Activated CD4-positive, alpha-beta memory T cell treated with anti-CD3 and anti-CD28 coated beads, Interleukin-2, amount 10 ng/mL, durations not matched to agents 7 days and 5 days (primary cell): Measurements from ENCODE around the gene PACS1. TPM values are rescaled to one million over a fixed set of nuclear protein-coding genes. Genes with fewer than 3 reads are reported as not detected.
"Not testable (repeated sequence)": the region's sequence is repeated elsewhere in the genome, so short reads cannot be mapped to it uniquely, and the experiment has no call there.

ENCODE experiments used
- CTCF ChIA-PET: fragments of 350-600 bp; sonication (Branson Sonifier 250); formaldehyde crosslinking; loops from one replicate; lab custom pipeline; 2021; ENCODE audit warnings: antibody characterized with exemption, inconsistent platforms; lab: Charles Lee
- POLR2A ChIA-PET: fragments of 350-600 bp; sonication (Branson Sonifier 250); formaldehyde crosslinking; loops from one replicate; lab custom pipeline; 2021; ENCODE audit warnings: antibody characterized with exemption; lab: Charles Lee
- DNase-seq: peaks from one replicate; pipeline ENCODE4 v3.0.0-alpha.2; 2020
- H3K27ac Mint-ChIP-seq: one replicate; pipeline ENCODE4 v1.8.0; 2021; ENCODE audit warnings: mild to moderate bottlenecking, mixed read lengths
- H3K27me3 Mint-ChIP-seq: one replicate; pipeline ENCODE4 v1.8.0; 2021; ENCODE audit warnings: mixed read lengths
- H3K36me3 Mint-ChIP-seq: one replicate; pipeline ENCODE4 v1.8.0; 2021; ENCODE audit warnings: low read depth, mixed read lengths
- H3K4me1 Mint-ChIP-seq: one replicate; pipeline ENCODE4 v1.8.0; 2021; ENCODE audit warnings: mixed read lengths
- H3K4me3 Mint-ChIP-seq: one replicate; pipeline ENCODE4 v1.8.0; 2021; ENCODE audit warnings: mild to moderate bottlenecking, mixed read lengths
- H3K9me3 Mint-ChIP-seq: one replicate; pipeline ENCODE4 v1.8.0; 2021; ENCODE audit warnings: mixed read lengths
- total RNA-seq, 2 experiments: library from RNA; stranded (reverse); gene quantifications; one replicate each; pipeline ENCODE4 v1.2.3, GENCODE V29; 2021

Gene PACS1
- 10 to 100 TPM; 86.4 to 95.0 TPM for total RNA-seq

GRCh38 chr11:66069715-66070603, at the start of gene PACS1:
Gene PACS1, plus strand, starts transcription at chr11:66070272. Its CDS starts 215 bp downstream, at chr11:66070487.
- H3K36me3 Mint-ChIP-seq: peaks cover 67% of the 10 kb centered on the region
- CTCF ChIA-PET: interaction anchor here (0.5 to 7.2 kb wide), 18 partner anchors 11 to 196 kb away, joined by 3 to 60 read pairs (median 6); partner anchors contain the start of gene SF3B2
- peak; percentile 82 for DNase-seq
- H3K27ac Mint-ChIP-seq: peak within 1 kb of the TSS; percentile 93
- peaks cover 63% of the 10 kb centered on the region for H3K4me1 Mint-ChIP-seq
- POLR2A ChIA-PET: interaction anchor here (1.1 to 10.7 kb wide), 8 partner anchors 10 to 67 kb away, joined by 4 to 103 read pairs (median 10); partner anchors contain the start of genes BANF1 and SF3B2
- H3K9me3 Mint-ChIP-seq: no peaks in the 10 kb centered on the region
- H3K27me3 Mint-ChIP-seq: no peaks in the 10 kb centered on the region
- H3K4me3 Mint-ChIP-seq: peak within 1 kb of the TSS; percentile 92

GRCh38 chr11:66020618-66021357, 49.3 kb upstream of the PACS1 start:
- H3K27ac Mint-ChIP-seq: no peak overlapping the region
- H3K4me1 Mint-ChIP-seq: peaks cover 21% of the 10 kb centered on the region
- DNase-seq: peak; percentile 61
- POLR2A ChIA-PET: interaction anchor here (1.7 kb wide), 1 partner anchor 12 kb away, joined by 6 read pairs; no protein-coding TSS in a partner anchor
- no peak overlapping the region for H3K4me3 Mint-ChIP-seq
- H3K36me3 Mint-ChIP-seq: no peaks in the 10 kb centered on the region
- peaks cover 9% of the 10 kb centered on the region for H3K27me3 Mint-ChIP-seq
- H3K9me3 Mint-ChIP-seq: no peaks in the 10 kb centered on the region
- CTCF ChIA-PET: interaction anchor here (1.5 to 2.6 kb wide), 2 partner anchors 24 kb away, joined by 4 to 26 read pairs; no protein-coding TSS in a partner anchor

DNA sequence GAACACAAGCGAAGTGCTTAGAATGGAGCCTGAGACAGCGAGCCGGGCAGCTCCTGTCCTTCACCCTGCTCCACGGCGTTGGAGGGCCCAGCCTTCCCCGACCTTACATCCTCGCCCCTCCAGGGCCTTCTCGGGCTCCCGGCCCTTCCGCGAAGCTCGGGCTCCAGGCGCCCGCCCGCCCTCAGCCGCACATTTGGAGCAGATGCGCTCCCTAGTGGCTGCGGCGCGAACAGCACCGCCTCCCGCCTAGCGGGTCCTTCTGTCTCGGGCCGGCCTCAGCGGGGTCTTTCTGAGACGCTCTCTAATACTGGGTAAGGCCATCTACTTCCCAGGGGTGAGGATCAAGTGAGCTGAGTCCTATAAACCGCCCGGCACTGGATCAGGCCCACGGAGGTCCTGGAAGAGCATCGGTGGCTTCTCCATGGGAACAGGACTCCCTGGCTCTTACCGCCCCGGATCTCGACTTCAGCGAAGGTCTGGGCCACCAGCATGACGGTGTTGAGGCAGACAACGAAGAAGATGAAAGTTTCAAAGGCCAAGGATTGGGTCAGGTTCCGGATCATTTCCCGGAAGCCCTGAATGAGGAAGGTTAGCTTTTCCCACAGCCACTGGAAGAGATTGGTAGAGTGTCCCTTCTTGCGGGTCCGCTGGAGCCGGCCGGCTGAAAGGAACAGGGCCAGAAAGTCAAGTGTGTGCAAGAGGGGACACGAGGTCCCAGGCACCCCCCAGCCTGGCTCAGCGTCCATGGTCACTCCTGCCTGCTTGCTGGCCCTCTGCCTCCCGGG, 47.5 kb upstream of the PACS1 start:
- ChIA-PET CTCF (interaction anchor here (0.5 to 2.6 kb wide), 37 partner anchors 9 to 384 kb away, joined by 3 to 26 read pairs (median 4); partner anchors contain the start of genes BANF1, CCDC85B, CST6 and EIF1AD), POLR2A (interaction anchor here (0.6 to 2.3 kb wide), 9 partner anchors 11 to 311 kb away, joined by 3 to 9 read pairs (median 4); partner anchors contain the start of genes BANF1, CCDC85B, CST6 and EIF1AD)
- no peaks in the 10 kb centered on the region for H3K36me3 Mint-ChIP-seq
- H3K27ac Mint-ChIP-seq: no peak overlapping the region
- no peak overlapping the region for H3K4me3 Mint-ChIP-seq
- H3K4me1 Mint-ChIP-seq: peaks cover 21% of the 10 kb centered on the region
- peaks cover 9% of the 10 kb centered on the region for H3K27me3 Mint-ChIP-seq
- no peaks in the 10 kb centered on the region for H3K9me3 Mint-ChIP-seq
- DNase-seq: peak; percentile 80

GRCh38 chr11:66023186-66023440, 47.0 kb upstream of the PACS1 start:
- ChIA-PET CTCF (interaction anchor here (0.7 to 2.6 kb wide), 15 partner anchors 8 to 352 kb away, joined by 3 to 26 read pairs (median 6); partner anchors contain the start of genes BANF1, CCDC85B, EIF1AD and KAT5), POLR2A (interaction anchor here (0.8 to 2.3 kb wide), 3 partner anchors 11 to 311 kb away, joined by 3 to 9 read pairs (median 4); partner anchors contain the start of genes CST6 and KAT5)
- not testable (repeated sequence) for H3K27ac Mint-ChIP-seq, H3K4me3 Mint-ChIP-seq, H3K36me3 Mint-ChIP-seq, DNase-seq, H3K9me3 Mint-ChIP-seq
- H3K4me1 Mint-ChIP-seq: peaks cover 21% of the 10 kb centered on the region
- H3K27me3 Mint-ChIP-seq: peaks cover 11% of the 10 kb centered on the region

DNA sequence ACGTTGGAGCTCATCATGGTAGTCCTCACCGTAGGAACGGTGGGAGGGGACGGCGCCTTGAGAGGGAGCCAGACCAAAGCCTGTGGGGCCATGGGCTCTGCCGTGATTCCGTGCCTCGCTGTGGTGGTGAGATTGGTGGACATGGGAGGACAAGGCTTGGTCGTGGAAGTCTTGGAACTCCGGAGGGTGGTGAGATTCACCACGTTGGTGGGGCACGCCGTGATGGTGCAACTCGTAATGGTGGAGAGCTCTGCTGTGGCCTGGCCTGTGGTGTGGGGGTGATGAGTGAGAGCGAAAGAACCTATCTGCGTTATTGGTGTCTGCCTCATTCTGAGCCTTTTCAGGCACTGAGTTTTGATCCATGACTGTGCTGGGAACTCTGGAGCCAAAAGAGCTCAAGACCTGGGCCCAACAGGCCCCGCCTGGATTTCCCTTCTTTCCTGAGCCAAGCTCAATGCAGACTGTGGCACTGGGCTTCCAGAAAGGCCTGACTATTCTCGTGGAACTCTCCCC, 44.0 kb upstream of the PACS1 start, which contains the start of gene CATSPER1:
Gene CATSPER1 (minus strand): TSS at position 463 of the 513 bp plus-strand sequence. CDS start 100 bp downstream, at position 363.
- H3K9me3 Mint-ChIP-seq: no peaks in the 10 kb centered on the region
- H3K4me3 Mint-ChIP-seq: no peak within 1 kb of the TSS
- ChIA-PET POLR2A (interaction anchor here (2.6 kb wide), 1 partner anchor 26 kb away, joined by 7 read pairs; the partner anchor contains the start of gene SF3B2), CTCF (interaction anchor here (0.6 to 1.4 kb wide), 2 partner anchors 19 to 277 kb away, joined by 3 to 5 read pairs; no protein-coding TSS in a partner anchor)
- no peaks in the 10 kb centered on the region for H3K36me3 Mint-ChIP-seq
- DNase-seq: no peak
- peaks cover 14% of the 10 kb centered on the region for H3K4me1 Mint-ChIP-seq
- H3K27me3 Mint-ChIP-seq: peaks cover 13% of the 10 kb centered on the region
- no peak within 1 kb of the TSS for H3K27ac Mint-ChIP-seq

GRCh38 chr11:66032957-66033735, 36.9 kb upstream of the PACS1 start:
- CTCF ChIA-PET: interaction anchor here (0.7 kb wide), 2 partner anchors 767 to 1318 kb away, joined by 3 to 7 read pairs; no protein-coding TSS in a partner anchor
- H3K4me1 Mint-ChIP-seq: no peaks in the 10 kb centered on the region
- H3K9me3 Mint-ChIP-seq: no peaks in the 10 kb centered on the region
- POLR2A ChIA-PET: no interaction called here
- DNase-seq: no peak
- no peak overlapping the region for H3K4me3 Mint-ChIP-seq
- peaks cover 8% of the 10 kb centered on the region for H3K27me3 Mint-ChIP-seq
- no peak overlapping the region for H3K27ac Mint-ChIP-seq
- H3K36me3 Mint-ChIP-seq: no peaks in the 10 kb centered on the region

DNA sequence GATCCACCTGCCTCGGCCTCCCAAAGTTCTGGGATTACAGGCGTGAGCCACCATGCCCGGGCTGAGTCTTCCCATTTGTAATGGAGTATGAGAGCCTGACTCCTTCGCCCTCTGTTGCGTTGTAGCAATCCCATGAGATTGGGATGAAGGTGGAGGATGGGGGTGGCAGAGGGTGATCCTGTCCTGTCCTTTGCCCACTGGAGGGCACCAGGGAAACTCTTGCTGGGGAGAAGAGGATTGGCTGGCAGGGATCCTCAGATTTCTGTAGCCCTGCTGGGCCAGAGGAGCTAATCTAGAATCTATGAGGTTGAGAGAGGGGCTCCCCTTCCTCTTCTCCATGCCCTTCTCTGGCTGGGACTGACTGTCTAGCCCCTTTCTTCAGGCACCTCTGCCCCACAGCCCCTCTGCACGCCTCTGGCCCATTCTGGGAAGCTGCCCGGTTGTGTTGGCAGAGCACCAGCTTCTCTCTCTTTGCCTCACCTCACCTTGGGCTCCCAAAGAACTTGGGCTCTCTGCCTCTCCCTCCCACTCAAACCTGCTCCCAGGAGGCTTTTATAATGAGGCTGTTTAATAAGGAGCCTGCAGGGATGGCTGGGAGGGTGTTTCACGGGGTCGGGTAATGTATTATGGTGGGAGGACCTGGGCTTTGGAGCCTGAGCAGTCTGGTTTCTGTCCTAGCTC, 34.3 kb upstream of the PACS1 start:
- Mint-ChIP-seq H3K9me3 (no peaks in the 10 kb centered on the region), H3K27me3 (peaks cover 12% of the 10 kb centered on the region)
- POLR2A ChIA-PET: interaction anchor here (1.1 to 1.6 kb wide), 2 partner anchors 13 to 16 kb away, joined by 4 read pairs; partner anchors contain the start of gene SF3B2

GRCh38 chr11:66036334-66036710, 33.8 kb upstream of the PACS1 start:
- no peaks in the 10 kb centered on the region for H3K4me1 Mint-ChIP-seq
- no peaks in the 10 kb centered on the region for H3K36me3 Mint-ChIP-seq
- H3K27me3 Mint-ChIP-seq: peaks cover 12% of the 10 kb centered on the region
- no peak overlapping the region for H3K4me3 Mint-ChIP-seq
- H3K9me3 Mint-ChIP-seq: no peaks in the 10 kb centered on the region
- DNase-seq: no peak
- CTCF ChIA-PET: interaction anchor here (1.0 to 2.1 kb wide), 2 partner anchors 9 to 14 kb away, joined by 6 to 20 read pairs; no protein-coding TSS in a partner anchor
- POLR2A ChIA-PET: interaction anchor here (1.1 to 1.6 kb wide), 2 partner anchors 14 to 16 kb away, joined by 4 read pairs; partner anchors contain the start of gene SF3B2
- H3K27ac Mint-ChIP-seq: no peak overlapping the region

More for the DNA sequence above, 34.3 kb upstream of the PACS1 start:
- CTCF ChIA-PET: interaction anchor here (1.0 to 2.1 kb wide), 2 partner anchors 10 to 14 kb away, joined by 6 to 20 read pairs; no protein-coding TSS in a partner anchor
- no peak overlapping the region for H3K4me3 Mint-ChIP-seq
- no peaks in the 10 kb centered on the region for H3K36me3 Mint-ChIP-seq
- H3K4me1 Mint-ChIP-seq: no peaks in the 10 kb centered on the region
- no peak for DNase-seq
- H3K27ac Mint-ChIP-seq: no peak overlapping the region

DNA sequence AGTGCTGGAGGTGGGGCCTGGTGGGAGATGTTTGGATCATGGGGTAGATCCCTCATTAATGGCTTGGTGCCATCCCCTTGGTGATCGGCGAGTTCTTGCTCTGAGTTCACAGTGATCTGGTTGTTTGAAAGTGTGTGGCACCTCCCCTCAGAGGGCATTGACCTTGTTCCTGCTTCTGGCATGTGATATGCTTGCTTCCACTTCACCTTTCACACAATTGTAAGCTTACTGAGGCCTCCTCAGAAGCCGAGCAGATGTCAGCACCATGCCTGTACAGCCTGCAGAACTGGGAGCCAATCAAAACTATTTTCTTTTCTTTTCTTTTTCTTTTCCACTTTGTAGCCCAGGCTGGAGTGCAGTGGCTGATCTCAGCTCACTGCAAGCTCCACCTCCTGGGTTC, 32.7 kb upstream of the PACS1 start:
- Mint-ChIP-seq H3K9me3 (no peaks in the 10 kb centered on the region), H3K36me3 (no peaks in the 10 kb centered on the region), H3K4me1 (no peaks in the 10 kb centered on the region), H3K4me3 (no peak overlapping the region), H3K27ac (no peak overlapping the region), H3K27me3 (peaks cover 12% of the 10 kb centered on the region)
- ChIA-PET CTCF (interaction anchor here (1.2 to 1.4 kb wide), 2 partner anchors 15 to 32 kb away, joined by 4 to 6 read pairs; no protein-coding TSS in a partner anchor), POLR2A (no interaction called here)
- no peak for DNase-seq

DNA sequence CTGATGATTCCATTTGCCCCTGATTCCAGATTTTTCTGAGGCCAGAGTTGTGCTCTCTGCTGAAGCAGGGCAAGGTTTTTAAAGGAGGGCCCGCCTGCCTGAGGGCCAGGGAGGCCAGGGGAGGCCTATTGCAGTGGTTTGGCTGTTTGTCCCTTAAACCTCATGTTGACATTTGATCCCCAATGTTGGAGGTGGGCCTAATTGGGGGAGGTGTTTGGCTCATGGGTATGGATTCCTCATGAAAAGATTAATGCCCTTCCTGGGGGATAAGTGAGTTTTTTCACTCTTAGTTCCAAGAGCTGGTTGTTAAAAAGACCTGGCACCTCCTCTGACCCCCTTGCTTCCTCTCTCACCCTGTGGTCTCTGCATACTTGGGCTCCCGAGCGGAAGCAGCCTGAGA, 30.3 kb upstream of the PACS1 start:
- H3K9me3 Mint-ChIP-seq: no peaks in the 10 kb centered on the region
- H3K27me3 Mint-ChIP-seq: peaks cover 9% of the 10 kb centered on the region
- POLR2A ChIA-PET: no interaction called here
- H3K36me3 Mint-ChIP-seq: no peaks in the 10 kb centered on the region
- H3K27ac Mint-ChIP-seq: no peak overlapping the region
- no peak for DNase-seq
- CTCF ChIA-PET: interaction anchor here (0.7 kb wide), 1 partner anchor 219 kb away, joined by 3 read pairs; no protein-coding TSS in a partner anchor
- H3K4me3 Mint-ChIP-seq: no peak overlapping the region
- H3K4me1 Mint-ChIP-seq: peaks cover 4% of the 10 kb centered on the region
